GM12878 (cell line): ENCODE measurements around the gene FCHSD2.

ENCODE experiments used
- ATF7 ChIP-seq: fragments of 450-650 bp; IDR thresholded peaks from 2 replicates; pipeline ENCODE4 v1.6.1; 2016; ENCODE audit warnings: low read depth, mild to moderate bottlenecking
- CEBPB ChIP-seq, 2 experiments: fragments of 150-350 bp in 1 of 2; IDR thresholded peaks; 2 replicates each; pipeline ENCODE4 v1.6.1; 2012 to 2014; ENCODE audit warnings: low read depth in 2 of 2, low read length in 2 of 2, borderline replicate concordance in 1 of 2, inconsistent platforms in 1 of 2
- CTCF ChIP-seq, 3 experiments: IDR thresholded peaks in 2 of 3; conservative IDR thresholded peaks in 1 of 3; 2 replicates each; pipeline ENCODE4 v1.5.1; 2011; ENCODE audit warnings: low read depth in 3 of 3, low read length in 3 of 3, mild to moderate bottlenecking in 3 of 3, control low read depth in 2 of 3, moderate library complexity in 2 of 3, inconsistent platforms in 1 of 3, mixed read lengths in 1 of 3; ENCODE audit not compliant: control insufficient read depth in 2 of 3, insufficient read depth in 1 of 3; ENCODE audit errors: extremely low read depth in 1 of 3
- DPF2 ChIP-seq: fragments of 450-650 bp; IDR thresholded peaks from 2 replicates; pipeline ENCODE4 v1.6.1; 2017; ENCODE audit warnings: mild to moderate bottlenecking
- RELA ChIP-seq: fragments of 450-650 bp; IDR thresholded peaks from 2 replicates; pipeline ENCODE4 v1.8.0; 2014; ENCODE audit warnings: borderline replicate concordance; ENCODE audit not compliant: partially characterized antibody
- SMAD1 ChIP-seq: fragments of 450-650 bp; IDR thresholded peaks from 2 replicates; pipeline ENCODE4 v1.6.1; 2018; ENCODE audit warnings: mild to moderate bottlenecking, low read depth; ENCODE audit not compliant: partially characterized antibody
- SPI1 ChIP-seq: IDR thresholded peaks from 2 replicates; pipeline ENCODE4 v1.6.1; 2011; ENCODE audit warnings: low read depth, mild to moderate bottlenecking, low read length, moderate library complexity, borderline replicate concordance; ENCODE audit not compliant: insufficient read depth
- SRF ChIP-seq, 2 experiments: IDR thresholded peaks; 2 replicates each; pipeline ENCODE4 v1.6.1; 2011; ENCODE audit warnings: low read depth in 2 of 2, low read length in 2 of 2, mild to moderate bottlenecking in 1 of 2, moderate library complexity in 1 of 2
- USF2 ChIP-seq: IDR thresholded peaks from 2 replicates; pipeline ENCODE4 v1.6.1; 2011; ENCODE audit warnings: low read depth, low read length, improper control_type of control experiment, borderline replicate concordance
- YY1 ChIP-seq: IDR thresholded peaks from 2 replicates; pipeline ENCODE4 v1.6.1; 2011; ENCODE audit warnings: low read depth, mild to moderate bottlenecking, low read length
- ZNF274 ChIP-seq: IDR thresholded peaks from one replicate; pipeline ENCODE4 v1.8.0; 2011; ENCODE audit not compliant: insufficient read length, insufficient read depth
- ZNF384 ChIP-seq: IDR thresholded peaks from 2 replicates; pipeline ENCODE4 v1.6.1; 2012; ENCODE audit warnings: low read depth, mild to moderate bottlenecking, low read length, improper control_type of control experiment, borderline replicate concordance

GRCh38 chr11:73113426-73113825 is 28.7 kb downstream of the FCHSD2 start:
- TF ChIP-seq ATF7 (no peak), ZNF384 (no peak), RELA (no peak), ZNF274 (no peak), CTCF (IDR thresholded peaks at IDR 0.05 in 2 of 3, conservative IDR thresholded peaks at IDR 0.05 in 1 of 3; ENCODE audit: control insufficient read depth in 2 of 3, extremely low read depth in 1 of 3, insufficient read depth in 1 of 3, low read depth in 3 of 3, low read length in 3 of 3) (no peak), CEBPB (IDR thresholded peaks at IDR 0.05; ENCODE audit: borderline replicate concordance in 1 of 2, low read depth in 2 of 2, low read length in 2 of 2) (no peak), SMAD1 (no peak), YY1 (no peak), SRF (IDR thresholded peaks at IDR 0.05; ENCODE audit: low read depth in 2 of 2, low read length in 2 of 2) (no peak), DPF2 (no peak), USF2 (no peak), SPI1 (no peak)
